ENCODE measurements around the gene PSMD4.
"Not testable (repeated sequence)": the region's sequence is repeated elsewhere in the genome, so short reads cannot be mapped to it uniquely, and the experiment has no call there.

The PSMD4 gene

DNA sequence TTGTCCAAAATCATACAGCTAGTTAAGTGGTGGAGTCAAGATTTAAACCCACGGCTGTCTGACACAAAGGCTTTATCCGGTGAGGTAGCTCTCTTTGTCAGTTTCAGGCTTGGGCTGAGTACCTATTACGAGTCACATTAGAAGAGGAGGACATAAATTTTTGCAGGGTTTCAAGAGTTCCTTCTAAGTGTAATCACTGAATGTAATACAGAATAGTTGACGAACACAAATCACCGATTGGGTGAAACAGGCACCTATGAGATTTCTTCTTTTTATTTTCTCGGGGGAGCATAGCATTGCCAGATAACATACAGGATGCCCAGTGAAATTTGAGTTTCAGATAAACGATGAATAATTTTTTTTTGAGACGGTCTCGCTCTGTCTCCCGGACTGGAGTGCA is 847 bp downstream of the PSMD4 start:
- H3K4me3 Mint-ChIP-seq, result peak overlapping the region; percentile 81 to 99
- DNase-seq, result no peak
- no peaks in the 10 kb centered on the region for H3K27me3 Mint-ChIP-seq
- peak overlapping the region; percentile 96 to 99 for H3K27ac Mint-ChIP-seq
- no peaks in the 10 kb centered on the region for H3K9me3 Mint-ChIP-seq
- peaks cover 30% of the 10 kb centered on the region for H3K4me1 Mint-ChIP-seq
- ATAC-seq, result no peak

- Mint-ChIP-seq H3K27ac (peak overlapping the region; percentile 22 to 63), H3K4me1 (peaks cover 30% of the 10 kb centered on the region), H3K27me3 (no peaks in the 10 kb centered on the region), H3K9me3 (no peaks in the 10 kb centered on the region), H3K4me3 (no peak overlapping the region)
- DNase-seq (no peak), ATAC-seq (no peak)
These were observed 4.8 kb downstream of the PSMD4 start for GRCh38 chr1:151259351-151259750.

- H3K4me3 Mint-ChIP-seq, result no peak overlapping the region
- no peaks in the 10 kb centered on the region for H3K9me3 Mint-ChIP-seq
- H3K27me3 Mint-ChIP-seq, result no peaks in the 10 kb centered on the region
- H3K4me1 Mint-ChIP-seq, result no peaks in the 10 kb centered on the region
- ATAC-seq, result no peak
- no peak for DNase-seq
- no peak overlapping the region for H3K27ac Mint-ChIP-seq
These were observed 11.1 kb downstream of the PSMD4 start for GRCh38 chr1:151265446-151266236.

- no peak for DNase-seq
- Mint-ChIP-seq H3K27me3 (no peaks in the 10 kb centered on the region), H3K9me3 (no peaks in the 10 kb centered on the region)
These were observed 11.8 kb downstream of the PSMD4 start for GRCh38 chr1:151266315-151266714.

DNA sequence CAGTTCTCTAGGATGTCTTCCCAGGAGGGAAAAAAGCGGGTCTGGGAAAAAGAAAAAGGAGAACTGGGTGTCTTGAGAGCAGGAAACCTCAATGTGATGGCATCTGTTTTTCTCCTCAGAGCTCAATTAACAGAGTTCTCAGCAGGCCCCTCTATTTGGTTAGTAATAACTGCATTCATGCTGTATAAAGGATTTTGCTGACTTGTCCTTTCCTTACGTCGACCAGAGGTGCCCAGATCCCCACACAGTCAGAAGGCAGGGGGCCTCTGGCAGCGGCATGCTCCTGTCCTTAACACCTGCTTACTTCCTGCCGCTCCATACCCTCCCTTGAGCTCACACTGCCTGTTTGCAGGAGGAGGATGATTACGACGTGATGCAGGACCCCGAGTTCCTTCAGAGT is 12.3 kb downstream of the PSMD4 start:
- no peaks in the 10 kb centered on the region for H3K9me3 Mint-ChIP-seq
- H3K4me1 Mint-ChIP-seq, result no peaks in the 10 kb centered on the region
- DNase-seq, result no peak
- H3K4me3 Mint-ChIP-seq, result no peak overlapping the region
- no peak for ATAC-seq
- H3K27ac Mint-ChIP-seq, result no peak overlapping the region
- H3K27me3 Mint-ChIP-seq, result no peaks in the 10 kb centered on the region

More at GRCh38 chr1:151266315-151266714, 11.8 kb downstream of the PSMD4 start:
- H3K4me1 Mint-ChIP-seq, result no peaks in the 10 kb centered on the region
- H3K4me3 Mint-ChIP-seq, result no peak overlapping the region
- ATAC-seq, result no peak
- H3K27ac Mint-ChIP-seq, result peak overlapping the region in 1 of 2 donors; percentile 20

- Mint-ChIP-seq H3K27me3 (no peaks in the 10 kb centered on the region), H3K4me3 (no peak overlapping the region), H3K4me1 (no peaks in the 10 kb centered on the region), H3K9me3 (no peaks in the 10 kb centered on the region), H3K27ac (no peak overlapping the region)
- no peak for DNase-seq
- no peak for ATAC-seq
These were observed 13.2 kb downstream of the PSMD4 start for GRCh38 chr1:151267760-151268159.

DNA sequence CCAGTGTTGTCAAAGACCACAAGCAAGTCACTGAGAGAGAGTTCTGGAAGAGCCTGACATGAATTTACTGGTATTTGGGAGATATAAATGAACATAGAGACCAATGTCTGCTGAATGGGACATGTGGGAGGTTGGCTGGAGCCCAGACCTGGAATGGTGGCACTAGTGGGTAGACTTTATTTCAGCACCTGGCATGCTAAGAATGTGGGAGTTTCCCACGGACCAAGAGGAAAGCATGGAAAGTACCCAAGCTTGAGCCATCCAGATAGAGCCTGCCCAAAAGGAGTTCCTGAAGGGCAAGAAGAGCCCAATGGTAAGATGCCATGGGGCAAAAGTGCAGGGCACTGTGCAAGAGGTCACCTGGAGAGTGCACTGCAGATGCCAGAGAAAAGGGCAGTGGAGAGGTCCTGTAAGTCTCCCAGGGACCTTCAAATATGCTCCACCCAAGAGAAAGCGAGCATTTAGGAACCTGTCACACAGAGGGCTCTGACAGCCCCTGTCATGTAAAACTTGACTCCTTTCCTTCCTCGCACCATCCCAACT is 19.5 kb downstream of the PSMD4 start:
- Mint-ChIP-seq H3K4me1 (peaks cover 25% of the 10 kb centered on the region), H3K27ac (peak overlapping the region in 1 of 2 donors; percentile 43), H3K4me3 (no peak overlapping the region), H3K9me3 (no peaks in the 10 kb centered on the region), H3K27me3 (no peaks in the 10 kb centered on the region)
- DNase-seq (no peak), ATAC-seq (no peak)

DNA sequence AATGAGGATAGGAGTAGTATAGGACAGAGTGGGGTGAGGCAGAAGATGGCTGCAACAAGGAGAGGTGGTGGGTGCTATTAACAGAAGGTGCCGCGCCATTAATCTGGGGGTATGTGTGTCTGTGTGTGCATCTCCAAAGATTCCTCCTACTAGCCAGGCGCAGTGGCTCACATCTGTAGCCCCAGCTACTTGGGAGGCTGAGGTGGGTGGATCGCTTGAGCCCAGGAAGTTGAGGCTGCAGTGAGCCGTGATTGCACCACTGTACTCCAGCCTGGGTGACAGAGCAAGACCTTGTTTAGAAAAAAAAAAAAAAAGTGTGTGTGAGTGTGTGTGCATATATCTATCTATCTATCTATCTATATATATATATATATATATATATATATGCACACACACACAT is 20.8 kb downstream of the PSMD4 start:
- not testable (repeated sequence) for DNase-seq, H3K9me3 Mint-ChIP-seq, H3K4me3 Mint-ChIP-seq, ATAC-seq, H3K27ac Mint-ChIP-seq, H3K27me3 Mint-ChIP-seq
- H3K4me1 Mint-ChIP-seq, result peaks cover 27% of the 10 kb centered on the region

DNA sequence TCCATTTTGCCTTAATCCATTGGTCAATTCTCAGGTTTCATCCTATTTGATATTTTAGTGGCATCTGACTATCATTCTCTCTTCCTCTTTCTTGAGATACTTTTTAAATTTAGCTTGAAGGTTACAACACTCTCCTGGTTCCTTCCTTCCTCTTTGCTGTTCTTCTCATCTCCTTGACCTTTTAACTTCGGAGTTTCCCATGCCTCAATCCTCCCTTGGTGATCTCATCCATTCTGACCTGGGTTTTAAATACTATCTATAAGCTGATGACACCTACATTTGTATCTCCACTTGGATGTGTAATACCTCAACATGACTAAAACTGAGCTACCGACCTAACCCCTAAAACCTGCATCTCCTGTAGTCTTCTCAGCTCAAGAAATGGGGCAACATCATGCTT is 22.7 kb downstream of the PSMD4 start:
- Mint-ChIP-seq H3K27me3 (no peaks in the 10 kb centered on the region), H3K27ac (peak overlapping the region; percentile 2 to 86), H3K4me3 (peak overlapping the region; percentile 9 to 42), H3K9me3 (no peaks in the 10 kb centered on the region), H3K4me1 (peaks cover 27% of the 10 kb centered on the region)
- DNase-seq (peak in 1 of 2 donors; percentile 42), ATAC-seq (peak; percentile 4)

- ATAC-seq (peak; percentile 58), DNase-seq (peak; percentile 98)
- peak overlapping the region; percentile 87 to 88 for H3K4me3 Mint-ChIP-seq
- peak overlapping the region; percentile 97 to 99 for H3K27ac Mint-ChIP-seq
- no peaks in the 10 kb centered on the region for H3K9me3 Mint-ChIP-seq
- no peaks in the 10 kb centered on the region for H3K27me3 Mint-ChIP-seq
- peaks cover 54% of the 10 kb centered on the region for H3K4me1 Mint-ChIP-seq
These were observed 26.9 kb downstream of the PSMD4 start for GRCh38 chr1:151281225-151281968.

DNA sequence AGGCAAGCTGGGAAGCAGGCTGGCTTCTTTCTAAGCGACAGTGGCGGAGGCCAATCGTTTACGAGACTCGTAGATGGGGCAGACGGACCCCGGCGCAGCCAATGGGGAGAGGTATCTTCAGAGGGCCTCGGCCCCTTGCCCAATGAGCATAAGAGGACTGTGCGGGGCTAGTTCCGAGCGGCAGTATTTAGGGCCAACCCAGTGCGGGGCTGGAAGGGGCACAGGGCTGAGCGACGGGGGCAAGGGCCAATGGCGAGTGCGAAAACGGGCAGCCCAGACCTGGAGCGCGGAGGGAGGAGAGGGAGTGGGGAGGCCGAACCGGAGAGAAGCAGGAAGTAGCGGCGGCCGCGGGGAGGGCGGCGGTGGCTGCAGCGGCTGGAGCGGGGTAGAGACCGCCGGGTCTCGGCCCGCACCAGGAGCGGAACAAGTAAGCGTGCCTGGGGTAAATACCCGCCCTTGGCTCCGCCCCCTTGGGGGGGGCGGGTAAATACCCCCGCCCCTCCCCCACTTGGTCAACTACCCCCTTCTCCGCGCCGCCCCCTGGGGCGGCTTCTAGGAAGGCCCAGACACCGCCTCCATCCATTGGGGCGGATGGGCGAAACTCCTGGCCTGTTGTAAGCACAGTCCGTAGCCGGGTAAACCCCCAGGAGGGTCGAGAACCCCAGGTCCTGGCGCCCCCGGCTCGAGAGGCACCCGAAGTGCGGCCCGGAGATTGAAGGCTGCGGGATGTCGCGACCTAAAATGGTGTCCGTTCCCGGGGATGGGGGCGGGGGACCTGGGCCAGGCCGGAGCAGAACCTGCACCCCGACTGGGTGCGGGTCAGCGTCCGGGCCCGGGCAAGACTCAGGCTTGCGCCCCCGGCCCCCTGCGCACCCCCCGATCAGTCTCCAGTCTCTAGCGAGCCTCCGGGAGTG is 27.7 kb downstream of the PSMD4 start, which contains the start of gene ZNF687:
ZNF687 (plus strand) TSS at position 331 of the 914 bp plus-strand sequence. CDS start 3,993 bp downstream, outside the sequence.
- Mint-ChIP-seq H3K27me3 (no peaks in the 10 kb centered on the region), H3K27ac (peak within 1 kb of the TSS; percentile 98 to 99), H3K4me3 (peak within 1 kb of the TSS; percentile 87 to 88), H3K4me1 (peaks cover 51% of the 10 kb centered on the region), H3K9me3 (no peaks in the 10 kb centered on the region)
- peak; percentile 95 for ATAC-seq
- DNase-seq, result peak; percentile 99 to 100

DNA sequence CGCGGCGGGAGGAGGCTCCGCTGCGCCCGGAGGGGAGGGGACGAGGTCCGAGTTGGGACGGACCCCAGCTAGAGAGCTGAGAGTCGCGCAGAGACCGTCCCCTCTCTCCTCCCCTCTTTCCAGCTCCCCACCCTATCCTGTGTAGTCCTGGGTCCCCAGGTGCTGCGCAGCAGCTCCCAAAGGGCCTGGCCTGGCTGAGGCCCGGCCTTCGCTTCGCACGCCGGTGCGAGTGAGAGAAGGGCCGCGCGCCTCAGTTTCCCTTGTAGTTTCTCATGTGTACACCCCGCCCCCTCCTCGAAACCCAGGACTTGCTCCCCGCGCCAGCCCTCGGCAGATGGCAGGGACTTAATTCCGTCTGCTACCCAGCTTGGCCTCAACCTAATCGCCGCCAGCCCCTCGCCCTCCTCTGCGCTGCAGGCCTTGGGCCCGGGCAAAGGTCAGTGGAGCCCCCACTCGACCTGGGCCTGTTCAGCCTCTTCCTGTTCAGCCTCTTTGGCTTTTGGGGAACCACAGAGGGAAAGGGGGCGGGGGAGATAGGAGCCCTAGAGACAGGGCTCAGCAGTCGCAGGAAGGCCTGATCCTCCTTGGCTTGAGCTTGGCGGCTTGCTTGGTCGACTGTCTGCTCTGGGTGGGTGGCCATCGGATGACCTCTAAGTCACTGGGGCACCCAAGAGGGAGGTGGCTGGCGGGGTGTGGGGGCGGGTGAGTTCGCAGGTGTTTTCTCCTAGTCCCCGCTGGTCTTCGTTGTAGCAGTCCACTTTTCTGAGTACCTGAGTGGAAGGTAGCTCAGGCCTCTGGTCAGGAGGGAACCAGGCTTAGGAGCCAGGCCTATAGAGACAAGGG is 28.6 kb downstream of the PSMD4 start:
- no peaks in the 10 kb centered on the region for H3K9me3 Mint-ChIP-seq

DNA sequence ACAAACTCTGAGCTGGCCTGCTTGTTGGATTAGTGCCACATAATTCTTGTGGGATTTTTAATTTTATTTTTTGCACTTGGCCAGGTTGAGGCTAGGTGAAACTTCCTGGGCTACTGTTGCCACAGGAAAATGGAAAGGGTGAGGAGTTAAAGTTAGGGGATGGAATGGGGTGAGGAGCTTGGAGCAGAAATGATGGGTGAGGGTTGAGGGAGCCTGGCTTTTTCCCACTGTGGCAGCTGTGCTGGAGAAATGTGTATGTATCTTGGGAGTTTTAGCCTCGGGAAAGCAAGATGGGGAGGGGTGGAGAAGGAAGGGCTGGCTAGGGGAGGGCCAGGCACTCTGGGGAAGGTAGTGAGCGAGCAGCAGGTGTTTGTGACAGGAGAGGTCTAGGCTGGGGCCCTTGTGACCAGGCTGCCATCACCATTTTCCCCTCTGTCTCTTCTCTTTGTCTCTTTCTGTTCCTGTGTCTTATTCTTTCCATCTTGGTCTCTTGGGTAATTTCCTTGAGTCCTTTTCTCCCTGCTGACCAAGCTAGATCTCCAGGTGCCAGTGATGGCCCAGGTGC is 29.6 kb downstream of the PSMD4 start:
- H3K27me3 Mint-ChIP-seq, result no peaks in the 10 kb centered on the region
- no peak for DNase-seq
- H3K9me3 Mint-ChIP-seq, result no peaks in the 10 kb centered on the region
- H3K27ac Mint-ChIP-seq, result peak overlapping the region; percentile 60 to 99
- peak overlapping the region; percentile 87 to 88 for H3K4me3 Mint-ChIP-seq
- no peak for ATAC-seq
- peaks cover 49% of the 10 kb centered on the region for H3K4me1 Mint-ChIP-seq

More for the DNA sequence above, 28.6 kb downstream of the PSMD4 start:
- H3K4me1 Mint-ChIP-seq, result peaks cover 43% of the 10 kb centered on the region
- DNase-seq (peak; percentile 19 to 42), ATAC-seq (no peak)
- no peaks in the 10 kb centered on the region for H3K27me3 Mint-ChIP-seq
- peak overlapping the region; percentile 98 to 99 for H3K27ac Mint-ChIP-seq
- peak overlapping the region; percentile 87 to 88 for H3K4me3 Mint-ChIP-seq
